SJSA1 (cell line): ENCODE data around the gene NDUFA11. TPM values are rescaled to one million over a fixed set of nuclear protein-coding genes. Genes with fewer than 3 reads are reported as not detected.

Experiments used
- DNase-seq, 2 experiments: peaks; one replicate each; pipeline ENCODE4 v3.0.0-alpha.2; 2015 to 2020; ENCODE audit warnings: low spot score in 2 of 2, low read depth in 1 of 2
- H3K27ac ChIP-seq: fragments of 250-450 bp; sonication (Bioruptor Pico); 2 replicates; pipeline ENCODE4 v1.5.1; 2020; ENCODE audit warnings: mild to moderate bottlenecking, moderate library complexity
- H3K27me3 ChIP-seq: fragments of 250-450 bp; sonication (Bioruptor Pico); replicated peaks from 2 replicates; pipeline ENCODE4 v1.5.1; 2020; ENCODE audit warnings: mild to moderate bottlenecking, moderate library complexity
- H3K36me3 ChIP-seq: fragments of 250-450 bp; sonication (Bioruptor Pico); 2 replicates; pipeline ENCODE4 v1.5.1; 2020; ENCODE audit warnings: mild to moderate bottlenecking
- H3K4me1 ChIP-seq: fragments of 250-450 bp; sonication (Bioruptor Pico); replicated peaks from 2 replicates; pipeline ENCODE4 v1.6.1; 2021; ENCODE audit warnings: mild to moderate bottlenecking
- H3K4me3 ChIP-seq: fragments of 250-450 bp; sonication (Bioruptor Pico); 2 replicates; pipeline ENCODE4 v1.5.1; 2020; ENCODE audit warnings: mild to moderate bottlenecking
- H3K9me3 ChIP-seq: fragments of 250-450 bp; sonication (Bioruptor Pico); replicated peaks from 2 replicates; pipeline ENCODE4 v1.5.1; 2020; ENCODE audit warnings: mild to moderate bottlenecking
- total RNA-seq: library from RNA; depleted of rRNA; stranded (reverse); fragments of >200 nt; shearing (Covaris generic); gene quantifications from 2 replicates; pipeline ENCODE4 v1.2.3, GENCODE V29; 2014

The NDUFA11 gene
- total RNA-seq, 1 experiment from 2014 or later: 385 TPM

DNA sequence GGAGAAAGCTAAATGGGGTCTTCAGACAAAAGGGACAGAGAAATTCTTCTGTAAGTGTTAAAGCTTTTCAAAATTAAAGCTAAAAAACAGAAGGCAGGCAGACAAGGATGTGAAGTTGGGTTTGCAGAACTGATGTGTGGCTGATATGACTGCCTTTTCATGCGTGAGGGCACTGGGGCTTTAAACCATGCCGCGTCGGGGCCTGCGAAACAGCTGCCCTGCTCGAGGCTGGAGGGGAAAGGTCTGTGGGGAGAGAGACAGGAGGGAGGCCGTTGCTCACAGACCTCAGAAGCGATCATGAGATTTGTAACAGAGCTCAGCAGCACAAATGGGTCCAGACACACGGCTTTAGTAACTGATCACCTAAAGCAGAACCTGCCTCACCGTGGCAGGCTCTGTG lies 34.0 kb upstream of the NDUFA11 start:
- Histone ChIP-seq H3K9me3 (no peaks in the 10 kb centered on the region), H3K4me1 (no peaks in the 10 kb centered on the region), H3K27me3 (no peaks in the 10 kb centered on the region), H3K4me3 (no peak overlapping the region), H3K27ac (no peak overlapping the region), H3K36me3 (peaks cover 83% of the 10 kb centered on the region)
- DNase-seq: no peak

DNA sequence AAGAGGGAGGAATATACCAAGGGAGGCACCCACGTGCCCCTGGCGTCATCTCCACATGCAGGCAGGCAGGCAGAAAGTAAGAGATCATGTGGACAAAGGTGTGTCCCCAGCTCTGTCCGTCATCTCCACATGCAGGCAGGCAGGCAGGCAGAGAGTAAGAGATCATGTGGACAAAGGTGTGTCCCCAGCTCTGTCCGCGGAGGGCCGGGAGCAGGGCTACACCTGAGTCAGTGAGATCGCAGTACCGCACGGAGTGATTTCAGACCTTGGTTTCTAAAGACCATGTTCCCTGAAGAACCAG lies 32.7 kb upstream of the NDUFA11 start:
- H3K9me3 ChIP-seq: no peaks in the 10 kb centered on the region
- no peak overlapping the region for H3K4me3 ChIP-seq
- peaks cover 89% of the 10 kb centered on the region for H3K36me3 ChIP-seq
- H3K27me3 ChIP-seq: no peaks in the 10 kb centered on the region
- no peak overlapping the region for H3K27ac ChIP-seq
- H3K4me1 ChIP-seq: no peaks in the 10 kb centered on the region
- no peak for DNase-seq

DNA sequence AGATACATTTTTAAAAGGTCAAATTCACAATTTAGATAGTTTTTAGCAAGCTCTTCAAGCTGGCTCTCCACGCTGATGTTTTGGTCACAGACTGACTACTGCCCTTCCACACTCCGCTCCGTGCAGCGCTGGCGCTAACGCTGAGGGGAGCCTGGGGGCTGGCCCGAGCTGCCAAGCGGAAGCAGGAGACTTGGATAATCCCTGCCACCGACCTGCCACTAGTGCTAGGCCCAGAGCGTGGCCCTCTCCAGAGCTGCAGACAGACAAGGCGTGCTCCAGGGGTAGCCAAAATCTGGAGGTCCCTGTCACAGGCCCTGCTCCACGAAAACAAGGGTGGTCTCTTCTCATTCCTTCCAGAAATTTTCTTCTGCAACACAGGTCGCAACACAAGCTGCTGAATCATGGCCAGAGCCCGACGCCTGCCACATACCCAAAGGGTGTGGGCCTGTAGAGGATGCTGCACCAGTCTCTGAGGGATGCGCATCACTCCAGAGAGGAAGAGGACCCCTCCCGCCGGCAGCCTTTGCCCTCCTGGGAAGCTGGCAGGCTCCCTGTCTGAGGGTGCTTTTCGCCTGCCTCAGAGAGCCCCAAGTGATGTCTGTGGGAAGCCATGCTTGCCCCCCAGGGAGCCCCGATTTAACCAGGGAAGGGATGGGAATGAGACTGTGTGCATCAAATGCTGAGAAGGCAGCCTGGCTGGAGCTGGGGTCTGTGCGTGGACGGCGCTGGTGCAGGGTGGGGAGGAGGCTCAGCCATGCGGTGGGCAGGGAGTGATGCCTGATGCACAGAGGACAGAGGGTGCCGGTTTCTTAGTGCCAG lies 32.1 kb upstream of the NDUFA11 start:
- Histone ChIP-seq H3K36me3 (peaks cover 89% of the 10 kb centered on the region), H3K27me3 (no peaks in the 10 kb centered on the region), H3K4me3 (no peak overlapping the region), H3K9me3 (no peaks in the 10 kb centered on the region), H3K27ac (no peak overlapping the region), H3K4me1 (no peaks in the 10 kb centered on the region)
- no peak for DNase-seq

DNA sequence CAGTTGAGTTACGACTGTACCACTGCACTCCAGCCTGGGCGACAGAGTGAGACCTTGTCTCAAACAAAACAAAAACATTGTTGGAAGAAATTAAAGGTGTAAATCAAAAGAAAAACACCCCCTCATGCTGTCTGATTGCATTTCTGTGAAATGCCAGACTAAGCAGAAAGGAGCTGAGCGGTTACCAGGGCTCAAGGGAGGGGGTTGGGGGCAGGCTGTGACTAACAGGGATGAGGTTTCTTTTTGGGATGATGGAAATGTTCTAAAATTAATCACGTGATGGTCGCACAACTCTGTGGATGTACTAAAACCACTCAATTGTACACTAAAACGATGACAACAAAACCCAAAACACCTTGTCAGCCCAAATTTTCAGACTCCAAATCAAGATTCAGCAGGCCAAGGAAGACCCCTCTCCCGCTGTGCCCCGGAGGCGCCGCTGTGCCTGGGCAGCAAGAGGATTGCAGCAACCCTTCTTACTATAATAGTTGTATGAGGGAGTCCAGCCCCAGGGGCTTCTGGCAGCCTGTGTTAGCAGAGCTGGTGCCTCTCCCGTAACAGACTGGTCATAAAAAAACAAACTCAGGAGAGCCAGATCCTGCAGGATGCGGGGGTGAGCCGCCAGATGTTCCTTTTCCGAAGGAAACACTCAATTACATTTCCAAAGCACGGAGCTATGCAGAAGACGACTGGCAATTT lies 31.3 kb upstream of the NDUFA11 start:
- Histone ChIP-seq H3K27ac (no peak overlapping the region), H3K36me3 (peaks cover 89% of the 10 kb centered on the region), H3K4me3 (no peak overlapping the region)

GRCh38 chr19:5934069-5934401 lies 30.4 kb upstream of the NDUFA11 start:
- Histone ChIP-seq H3K4me3 (no peak overlapping the region), H3K27me3 (no peaks in the 10 kb centered on the region), H3K27ac (no peak overlapping the region), H3K36me3 (peaks cover 89% of the 10 kb centered on the region), H3K9me3 (no peaks in the 10 kb centered on the region), H3K4me1 (no peaks in the 10 kb centered on the region)
- no peak for DNase-seq

More for the DNA sequence above, 31.3 kb upstream of the NDUFA11 start:
- no peaks in the 10 kb centered on the region for H3K27me3 ChIP-seq
- no peak for DNase-seq
- H3K4me1 ChIP-seq: no peaks in the 10 kb centered on the region
- no peaks in the 10 kb centered on the region for H3K9me3 ChIP-seq

GRCh38 chr19:5933391-5934068 lies 29.9 kb upstream of the NDUFA11 start:
- Histone ChIP-seq H3K4me1 (no peaks in the 10 kb centered on the region), H3K4me3 (no peak overlapping the region), H3K27me3 (no peaks in the 10 kb centered on the region), H3K27ac (no peak overlapping the region), H3K36me3 (peaks cover 93% of the 10 kb centered on the region), H3K9me3 (no peaks in the 10 kb centered on the region)
- no peak for DNase-seq

DNA sequence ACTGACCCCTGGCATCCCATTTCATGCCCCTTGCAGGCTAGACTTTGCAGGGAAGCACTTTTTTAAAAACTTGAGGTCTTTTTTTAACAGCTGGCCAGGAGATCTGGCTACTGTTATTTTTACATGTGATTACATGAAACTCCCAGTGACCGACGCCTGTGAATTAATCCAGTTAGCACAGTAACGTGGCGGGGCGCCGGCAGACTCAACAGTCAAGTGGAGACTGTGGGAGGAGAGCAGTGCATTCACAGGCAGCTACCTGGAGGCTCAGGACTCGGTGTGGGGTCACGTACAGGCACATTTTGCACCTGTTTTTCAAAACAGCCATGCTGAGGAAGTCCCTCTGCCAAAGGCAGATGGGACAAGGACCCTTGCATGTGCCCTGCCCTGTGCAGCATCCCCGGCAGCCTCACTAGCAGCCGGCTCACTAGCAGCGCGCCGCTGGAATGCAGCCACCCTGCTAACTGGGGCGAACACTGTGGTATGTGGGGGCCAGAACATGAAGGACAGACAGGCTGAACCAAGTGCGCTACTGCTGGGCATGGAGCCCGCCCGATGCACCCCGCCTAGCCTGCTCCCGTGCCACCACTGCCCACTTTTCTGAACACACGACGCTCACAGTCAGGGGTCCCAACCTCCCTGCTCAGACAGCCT lies 29.1 kb upstream of the NDUFA11 start:
- Histone ChIP-seq H3K36me3 (peaks cover 93% of the 10 kb centered on the region), H3K27me3 (no peaks in the 10 kb centered on the region), H3K4me3 (no peak overlapping the region), H3K4me1 (no peaks in the 10 kb centered on the region), H3K9me3 (no peaks in the 10 kb centered on the region), H3K27ac (no peak overlapping the region)
- DNase-seq: no peak

DNA sequence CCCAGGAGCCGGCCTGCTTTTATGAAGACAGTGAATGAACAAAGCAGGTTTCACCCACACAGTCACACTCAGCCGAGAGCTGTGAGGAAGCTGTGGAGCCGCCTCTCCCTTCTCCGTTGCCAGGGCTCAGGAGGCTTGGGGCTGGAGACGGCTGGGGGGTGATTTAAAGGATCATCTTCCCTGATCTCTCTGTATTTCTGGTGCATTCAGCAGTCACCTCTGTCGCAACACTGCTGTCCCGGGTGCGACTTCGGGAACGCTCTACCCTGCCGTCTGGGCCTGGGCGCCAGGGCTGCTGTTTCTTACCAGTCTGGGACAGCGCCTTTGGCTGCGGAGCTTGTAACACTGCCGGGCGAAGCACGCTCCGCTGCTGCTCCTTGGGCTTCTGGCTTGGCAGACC lies 28.6 kb upstream of the NDUFA11 start:
- H3K4me3 ChIP-seq: no peak overlapping the region
- H3K27me3 ChIP-seq: no peaks in the 10 kb centered on the region
- H3K4me1 ChIP-seq: no peaks in the 10 kb centered on the region
- no peaks in the 10 kb centered on the region for H3K9me3 ChIP-seq
- H3K27ac ChIP-seq: no peak overlapping the region
- H3K36me3 ChIP-seq: peaks cover 94% of the 10 kb centered on the region
- no peak for DNase-seq

- H3K27ac ChIP-seq: no peak overlapping the region
- DNase-seq: no peak
- H3K4me3 ChIP-seq: no peak overlapping the region
- no peaks in the 10 kb centered on the region for H3K27me3 ChIP-seq
- H3K9me3 ChIP-seq: no peaks in the 10 kb centered on the region
- H3K4me1 ChIP-seq: no peaks in the 10 kb centered on the region
- H3K36me3 ChIP-seq: peaks cover 98% of the 10 kb centered on the region
These were observed 27.7 kb upstream of the NDUFA11 start for GRCh38 chr19:5931251-5931650.

DNA sequence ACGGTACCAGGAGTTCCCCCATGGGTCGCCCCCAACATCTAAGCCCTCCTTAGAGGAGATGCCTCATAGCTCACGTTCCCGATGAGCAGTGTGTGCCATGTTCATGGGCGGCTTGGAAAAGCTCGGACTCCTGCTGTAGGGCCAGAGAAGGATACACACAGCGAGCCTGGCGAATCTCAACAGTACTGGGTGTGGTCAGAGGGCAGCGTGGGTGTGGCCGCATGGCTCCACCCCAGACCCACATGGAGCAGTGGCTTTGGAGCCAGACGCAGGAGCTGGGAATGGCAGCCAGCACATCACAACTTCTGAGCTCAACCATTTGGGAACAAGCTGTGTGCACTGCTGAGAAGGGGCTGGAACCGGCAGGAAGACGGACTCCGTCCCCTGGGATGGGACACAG lies 26.0 kb upstream of the NDUFA11 start:
- Histone ChIP-seq H3K4me3 (no peak overlapping the region), H3K36me3 (peaks cover 98% of the 10 kb centered on the region), H3K27ac (no peak overlapping the region), H3K4me1 (no peaks in the 10 kb centered on the region), H3K9me3 (no peaks in the 10 kb centered on the region), H3K27me3 (no peaks in the 10 kb centered on the region)
- no peak for DNase-seq

DNA sequence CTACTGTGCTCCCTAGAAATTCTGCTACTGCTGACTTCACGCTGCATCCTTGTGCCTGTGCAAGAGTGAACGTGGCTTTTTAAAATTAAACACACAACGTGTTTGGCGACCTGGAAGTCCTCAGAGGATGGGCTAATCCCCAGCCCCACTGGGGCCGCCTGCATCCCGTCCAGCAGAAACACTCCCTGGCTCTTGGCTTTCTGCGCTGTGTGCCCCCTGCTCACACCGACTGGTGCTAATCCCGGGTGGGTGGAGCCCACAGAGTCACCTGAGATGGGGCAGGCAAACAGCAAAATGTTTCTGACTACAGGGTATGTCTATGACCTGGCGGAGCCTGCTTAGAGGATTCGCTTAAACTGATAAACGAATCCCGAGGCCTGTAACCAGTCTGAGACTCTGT lies 25.6 kb upstream of the NDUFA11 start:
- no peak for DNase-seq
- Histone ChIP-seq H3K27me3 (no peaks in the 10 kb centered on the region), H3K4me3 (no peak overlapping the region), H3K27ac (no peak overlapping the region), H3K9me3 (no peaks in the 10 kb centered on the region), H3K36me3 (peaks cover 98% of the 10 kb centered on the region), H3K4me1 (no peaks in the 10 kb centered on the region)

DNA sequence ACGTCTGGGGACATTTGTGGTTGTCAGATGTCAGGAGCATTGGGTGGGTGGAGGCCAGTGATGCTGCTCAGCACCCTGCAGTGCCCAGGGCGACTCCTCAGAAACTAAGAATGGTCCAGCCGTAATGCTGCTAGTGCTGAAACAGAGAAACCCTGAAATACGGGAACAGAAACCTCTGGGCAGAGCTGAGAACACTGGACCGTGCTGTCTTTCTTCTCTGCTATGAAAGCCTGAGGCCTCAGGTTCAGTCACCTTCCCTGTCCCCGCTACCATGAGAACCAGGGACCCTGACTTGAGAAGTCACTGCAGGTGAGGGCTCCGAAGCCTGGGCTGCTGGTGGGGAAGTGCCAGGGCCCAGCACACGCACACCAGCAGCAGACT lies 23.8 kb upstream of the NDUFA11 start:
- DNase-seq: no peak
- Histone ChIP-seq H3K27me3 (no peaks in the 10 kb centered on the region), H3K27ac (no peak overlapping the region), H3K9me3 (no peaks in the 10 kb centered on the region), H3K4me1 (no peaks in the 10 kb centered on the region), H3K4me3 (no peak overlapping the region), H3K36me3 (peaks cover 100% of the 10 kb centered on the region)

DNA sequence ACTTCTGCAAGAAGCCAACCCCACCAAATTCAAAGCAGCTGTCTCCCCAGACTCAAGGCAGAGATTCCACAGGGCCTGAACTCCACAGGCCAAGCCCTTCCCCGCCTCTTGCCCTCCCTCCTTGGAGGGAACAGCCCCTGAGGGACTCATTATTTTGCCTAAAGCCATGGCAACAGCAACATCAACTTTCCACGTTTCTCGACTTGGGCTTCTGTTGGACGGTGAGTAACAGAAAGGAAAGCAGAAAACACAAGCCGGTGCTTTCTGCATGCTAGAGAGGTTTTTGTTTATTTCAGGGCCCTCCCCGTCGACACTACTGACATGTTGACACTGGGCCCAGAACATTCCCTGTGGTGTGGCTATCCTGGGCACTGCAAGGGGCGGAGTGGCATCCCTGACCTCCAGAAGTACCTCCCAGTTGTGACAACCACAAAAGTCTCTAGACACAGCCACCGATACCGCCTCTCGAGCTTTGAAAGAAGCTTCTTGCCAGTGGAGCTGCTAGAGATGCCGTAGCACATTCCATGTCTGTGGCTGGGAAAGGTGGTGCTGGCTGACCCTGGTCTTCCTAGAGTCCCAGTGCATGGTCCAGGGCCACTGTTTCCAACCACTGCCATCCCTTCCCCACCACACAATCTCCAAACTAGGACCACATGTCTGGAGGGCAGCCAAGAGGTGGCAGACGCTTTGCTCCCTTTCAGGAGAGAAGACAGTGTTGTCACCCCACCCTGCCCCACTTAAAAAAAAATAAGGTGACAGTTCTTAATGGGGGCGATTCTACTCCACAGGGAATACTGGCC lies 23.3 kb upstream of the NDUFA11 start:
- no peak for DNase-seq
- H3K27me3 ChIP-seq: no peaks in the 10 kb centered on the region
- H3K36me3 ChIP-seq: peaks cover 100% of the 10 kb centered on the region
- H3K27ac ChIP-seq: no peak overlapping the region
- no peak overlapping the region for H3K4me3 ChIP-seq
- H3K9me3 ChIP-seq: no peaks in the 10 kb centered on the region
- no peaks in the 10 kb centered on the region for H3K4me1 ChIP-seq
